GM21390 (cell line): ENCODE results near the gene ICAM1.

Experiments used
- ATAC-seq: cut with Tn5 transposase; IDR thresholded peaks from one replicate; pipeline ENCODE4 v1.9.1; 2021; ENCODE audit not compliant: unreplicated experiment

The ICAM1 gene

DNA sequence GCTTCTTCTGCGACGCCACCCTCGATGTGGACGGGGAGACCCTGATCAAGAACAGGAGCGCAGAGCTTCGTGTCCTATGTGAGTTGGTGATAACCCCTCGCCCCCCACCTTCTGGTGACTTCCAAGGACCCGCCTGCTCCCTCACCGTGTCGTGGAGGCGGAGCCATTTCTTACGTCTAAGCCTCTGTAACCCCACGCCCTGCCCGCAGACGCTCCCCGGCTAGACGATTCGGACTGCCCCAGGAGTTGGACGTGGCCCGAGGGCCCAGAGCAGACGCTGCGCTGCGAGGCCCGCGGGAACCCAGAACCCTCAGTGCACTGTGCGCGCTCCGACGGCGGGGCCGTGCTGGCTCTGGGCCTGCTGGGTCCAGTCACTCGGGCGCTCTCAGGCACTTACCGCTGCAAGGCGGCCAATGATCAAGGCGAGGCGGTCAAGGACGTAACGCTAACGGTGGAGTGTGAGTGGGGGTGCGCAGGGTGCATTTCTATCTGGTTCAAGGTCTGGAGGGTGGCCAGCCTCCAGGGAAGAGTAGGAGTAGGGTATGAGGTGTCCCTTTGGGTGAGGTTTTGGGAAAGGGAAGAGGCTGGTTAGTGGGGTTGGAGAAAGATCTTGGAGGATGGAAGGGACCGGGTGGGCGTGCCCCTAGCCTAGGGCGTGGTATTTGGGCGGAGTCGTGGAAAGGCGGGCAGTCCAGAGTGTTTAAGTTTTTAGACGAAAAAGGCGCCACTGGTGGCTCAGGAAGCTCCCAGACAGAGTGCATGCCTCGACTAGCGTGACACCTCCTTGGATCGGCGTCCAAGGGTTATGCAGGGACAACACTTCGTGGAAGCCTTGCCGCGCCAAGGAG is 22.1 kb downstream of the ICAM1 start:
- no peak for ATAC-seq

DNA sequence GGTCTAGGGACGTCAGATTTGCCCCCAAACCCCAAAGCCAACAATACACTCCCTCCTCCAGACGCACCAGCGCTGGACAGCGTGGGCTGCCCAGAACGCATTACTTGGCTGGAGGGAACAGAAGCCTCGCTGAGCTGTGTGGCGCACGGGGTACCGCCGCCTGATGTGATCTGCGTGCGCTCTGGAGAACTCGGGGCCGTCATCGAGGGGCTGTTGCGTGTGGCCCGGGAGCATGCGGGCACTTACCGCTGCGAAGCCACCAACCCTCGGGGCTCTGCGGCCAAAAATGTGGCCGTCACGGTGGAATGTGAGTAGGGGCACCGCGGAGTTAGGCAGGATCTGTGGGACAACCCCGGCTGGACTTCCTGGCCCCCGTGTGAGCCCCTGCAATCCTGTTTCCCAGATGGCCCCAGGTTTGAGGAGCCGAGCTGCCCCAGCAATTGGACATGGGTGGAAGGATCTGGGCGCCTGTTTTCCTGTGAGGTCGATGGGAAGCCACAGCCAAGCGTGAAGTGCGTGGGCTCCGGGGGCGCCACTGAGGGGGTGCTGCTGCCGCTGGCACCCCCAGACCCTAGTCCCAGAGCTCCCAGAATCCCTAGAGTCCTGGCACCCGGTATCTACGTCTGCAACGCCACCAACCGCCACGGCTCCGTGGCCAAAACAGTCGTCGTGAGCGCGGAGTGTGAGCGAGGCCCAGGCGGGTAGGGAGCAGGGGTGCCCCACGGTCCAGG is 22.9 kb downstream of the ICAM1 start:
- no peak for ATAC-seq

DNA sequence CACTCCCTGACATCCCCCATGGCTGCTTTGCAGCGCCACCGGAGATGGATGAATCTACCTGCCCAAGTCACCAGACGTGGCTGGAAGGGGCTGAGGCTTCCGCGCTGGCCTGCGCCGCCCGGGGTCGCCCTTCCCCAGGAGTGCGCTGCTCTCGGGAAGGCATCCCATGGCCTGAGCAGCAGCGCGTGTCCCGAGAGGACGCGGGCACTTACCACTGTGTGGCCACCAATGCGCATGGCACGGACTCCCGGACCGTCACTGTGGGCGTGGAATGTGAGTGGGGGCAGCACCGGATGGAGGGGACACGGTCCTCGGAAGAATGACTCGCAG is 23.4 kb downstream of the ICAM1 start:
- ATAC-seq = no peak

DNA sequence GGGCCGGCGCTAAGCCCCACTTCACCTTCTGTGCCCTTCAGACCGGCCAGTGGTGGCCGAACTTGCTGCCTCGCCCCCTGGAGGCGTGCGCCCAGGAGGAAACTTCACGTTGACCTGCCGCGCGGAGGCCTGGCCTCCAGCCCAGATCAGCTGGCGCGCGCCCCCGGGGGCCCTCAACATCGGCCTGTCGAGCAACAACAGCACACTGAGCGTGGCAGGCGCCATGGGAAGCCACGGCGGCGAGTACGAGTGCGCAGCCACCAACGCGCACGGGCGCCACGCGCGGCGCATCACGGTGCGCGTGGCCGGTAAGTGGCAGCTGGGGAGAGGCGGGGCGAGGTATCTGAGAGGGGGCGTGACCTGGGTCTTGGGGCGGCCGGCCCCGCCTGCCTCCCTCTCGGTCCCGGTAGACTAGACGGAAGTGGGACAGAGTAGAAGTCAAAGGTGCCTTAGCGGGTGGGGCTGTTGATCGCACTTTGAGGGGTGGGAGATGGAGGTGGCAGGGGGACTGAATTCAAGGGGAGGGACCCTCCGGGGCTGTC is 24.5 kb downstream of the ICAM1 start:
- no peak for ATAC-seq

DNA sequence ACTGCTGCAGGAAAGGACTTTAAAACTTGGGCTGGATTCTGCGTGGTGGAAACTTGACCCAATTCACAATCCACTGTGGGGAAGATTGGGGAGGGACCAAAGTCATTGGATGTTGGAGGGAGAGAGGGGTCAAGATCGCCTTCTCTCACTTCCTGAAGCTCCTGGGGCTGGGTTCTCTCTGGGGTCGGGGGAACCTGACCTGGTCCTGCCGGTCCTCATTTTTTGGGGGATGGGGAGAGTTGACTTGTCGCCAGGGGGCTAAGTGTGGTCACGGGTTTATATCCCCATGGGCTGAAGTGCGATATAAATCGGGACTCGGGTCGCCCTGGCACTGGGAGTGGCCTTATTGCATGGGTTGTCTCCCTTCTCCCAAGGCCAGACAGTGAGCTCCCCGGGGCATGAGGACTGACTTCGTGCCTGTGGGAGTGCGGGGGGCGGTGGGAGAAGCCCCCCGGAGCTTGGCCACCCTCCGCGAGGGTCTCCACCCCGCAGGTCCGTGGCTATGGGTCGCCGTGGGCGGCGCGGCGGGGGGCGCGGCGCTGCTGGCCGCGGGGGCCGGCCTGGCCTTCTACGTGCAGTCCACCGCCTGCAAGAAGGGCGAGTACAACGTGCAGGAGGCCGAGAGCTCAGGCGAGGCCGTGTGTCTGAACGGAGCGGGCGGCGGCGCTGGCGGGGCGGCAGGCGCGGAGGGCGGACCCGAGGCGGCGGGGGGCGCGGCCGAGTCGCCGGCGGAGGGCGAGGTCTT is 25.1 kb downstream of the ICAM1 start:
- ATAC-seq = no peak

DNA sequence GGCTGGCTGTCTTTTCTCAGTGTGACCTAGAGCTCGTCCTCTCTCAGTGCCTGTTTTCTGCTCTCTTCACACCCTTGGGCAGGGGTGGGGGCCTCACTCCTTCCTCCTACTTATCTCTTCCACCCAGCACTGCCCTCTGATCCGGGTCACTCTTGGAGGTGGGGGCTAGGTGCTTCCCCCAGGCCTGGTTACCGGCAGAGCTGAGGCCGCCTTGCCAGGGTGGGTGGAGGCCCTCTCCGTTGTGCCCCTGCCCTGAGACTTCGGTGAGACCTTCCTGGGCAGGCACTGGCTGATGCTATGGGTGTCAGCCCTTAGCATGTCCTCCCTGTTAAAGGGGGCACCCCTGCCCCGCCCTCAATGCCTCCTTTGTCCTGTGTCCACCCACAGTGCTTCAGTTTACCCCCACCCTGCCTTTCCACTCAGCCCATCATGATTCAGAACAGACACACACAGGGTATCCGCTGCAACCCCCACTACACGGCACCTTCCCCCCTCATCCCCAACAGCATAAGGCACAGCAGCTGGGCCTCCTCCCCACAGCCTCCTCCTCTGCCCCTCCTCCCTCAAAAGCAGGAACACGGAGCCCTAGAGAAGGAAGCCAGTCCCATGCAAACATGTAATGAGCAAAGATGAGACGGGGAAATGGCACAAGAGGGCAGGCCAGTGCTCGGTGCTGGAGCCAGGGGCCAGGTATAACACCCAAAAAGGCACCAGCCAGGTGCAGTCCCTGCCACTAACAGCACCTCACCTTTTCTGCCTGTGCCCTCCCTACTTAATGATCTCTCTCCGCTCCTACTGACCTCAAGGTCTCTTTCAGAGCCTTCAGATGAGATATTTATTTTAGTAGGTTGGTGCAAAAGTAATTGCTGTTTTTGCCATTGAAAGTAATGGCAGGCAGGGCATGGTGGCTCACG is 28.9 kb downstream of the ICAM1 start:
- no peak for ATAC-seq

DNA sequence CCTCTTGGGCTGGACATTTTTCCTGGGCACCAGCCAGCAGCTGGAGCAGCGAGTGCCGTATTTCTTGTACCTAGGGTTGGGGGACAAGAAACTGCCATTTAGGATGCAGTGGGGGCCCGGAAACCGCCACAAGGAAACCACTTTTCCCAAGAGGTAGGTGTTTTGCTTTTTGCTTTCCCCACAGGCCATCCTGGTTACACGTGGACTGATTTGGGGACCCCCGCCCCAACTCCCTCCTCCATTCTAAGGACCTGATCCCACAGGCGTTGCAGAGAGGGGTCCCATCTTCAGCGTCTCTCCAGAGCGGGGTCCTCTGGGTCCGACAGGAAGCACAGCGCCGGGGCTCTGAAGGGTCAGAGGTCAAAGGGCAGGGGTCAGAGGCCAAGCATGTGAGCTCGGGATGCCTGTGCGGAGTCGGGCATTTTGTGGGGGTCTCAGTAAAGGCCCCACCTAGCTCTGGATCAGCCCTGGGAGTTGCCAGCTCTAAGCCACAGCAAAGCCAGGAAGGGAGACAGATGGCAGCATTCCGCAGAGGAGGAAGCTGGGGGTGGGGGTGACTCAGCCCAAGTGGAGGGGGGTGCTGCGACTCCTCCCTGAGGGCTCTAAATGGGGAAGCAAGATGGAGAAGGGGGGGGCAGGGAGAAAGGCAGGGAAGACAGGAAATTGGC is 34.4 kb downstream of the ICAM1 start:
- no peak for ATAC-seq

DNA sequence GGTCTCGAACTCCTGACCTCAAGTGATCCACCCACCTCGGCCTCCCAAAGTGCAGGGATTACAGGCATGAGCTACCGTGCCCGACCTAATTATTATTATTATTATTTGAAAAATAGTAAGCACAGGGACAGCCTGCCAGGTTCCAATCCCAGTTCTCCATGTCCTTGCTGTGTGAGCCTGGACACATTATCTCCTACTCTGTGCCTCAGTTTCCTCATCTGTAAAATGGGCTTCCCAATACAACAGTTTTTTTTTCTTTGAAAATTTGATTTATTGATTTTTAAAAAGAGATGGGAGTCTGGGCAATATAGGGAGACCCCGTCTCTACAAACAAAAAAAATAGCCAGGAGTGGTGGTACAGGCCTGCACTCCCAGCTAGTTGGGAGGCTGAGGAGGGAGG is 35.4 kb downstream of the ICAM1 start:
- ATAC-seq = no peak

DNA sequence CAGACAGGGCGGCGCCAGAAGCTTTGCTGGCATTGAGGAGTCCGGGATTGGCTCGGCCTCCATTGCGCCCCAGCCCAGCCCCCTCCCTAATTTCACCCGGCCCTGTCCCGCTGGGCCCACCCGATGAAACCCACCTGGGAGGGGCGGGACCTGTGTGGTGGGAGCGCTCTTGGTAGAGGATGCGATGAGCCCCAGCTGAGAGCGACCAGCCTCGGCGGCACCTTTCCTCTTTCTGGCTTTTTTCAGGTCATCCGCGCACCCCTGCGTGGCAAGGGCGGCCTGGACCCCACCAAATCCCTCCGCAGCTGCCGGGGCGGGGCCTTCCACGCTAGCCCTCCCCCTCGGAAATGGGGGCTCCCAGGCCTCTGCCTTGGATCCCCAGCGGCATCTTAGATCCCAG is 38.5 kb downstream of the ICAM1 start, which contains the start of gene ZGLP1:
TSS of gene ZGLP1 (minus strand) at position 393 of the 400 bp plus-strand sequence.
- no peak for ATAC-seq

DNA sequence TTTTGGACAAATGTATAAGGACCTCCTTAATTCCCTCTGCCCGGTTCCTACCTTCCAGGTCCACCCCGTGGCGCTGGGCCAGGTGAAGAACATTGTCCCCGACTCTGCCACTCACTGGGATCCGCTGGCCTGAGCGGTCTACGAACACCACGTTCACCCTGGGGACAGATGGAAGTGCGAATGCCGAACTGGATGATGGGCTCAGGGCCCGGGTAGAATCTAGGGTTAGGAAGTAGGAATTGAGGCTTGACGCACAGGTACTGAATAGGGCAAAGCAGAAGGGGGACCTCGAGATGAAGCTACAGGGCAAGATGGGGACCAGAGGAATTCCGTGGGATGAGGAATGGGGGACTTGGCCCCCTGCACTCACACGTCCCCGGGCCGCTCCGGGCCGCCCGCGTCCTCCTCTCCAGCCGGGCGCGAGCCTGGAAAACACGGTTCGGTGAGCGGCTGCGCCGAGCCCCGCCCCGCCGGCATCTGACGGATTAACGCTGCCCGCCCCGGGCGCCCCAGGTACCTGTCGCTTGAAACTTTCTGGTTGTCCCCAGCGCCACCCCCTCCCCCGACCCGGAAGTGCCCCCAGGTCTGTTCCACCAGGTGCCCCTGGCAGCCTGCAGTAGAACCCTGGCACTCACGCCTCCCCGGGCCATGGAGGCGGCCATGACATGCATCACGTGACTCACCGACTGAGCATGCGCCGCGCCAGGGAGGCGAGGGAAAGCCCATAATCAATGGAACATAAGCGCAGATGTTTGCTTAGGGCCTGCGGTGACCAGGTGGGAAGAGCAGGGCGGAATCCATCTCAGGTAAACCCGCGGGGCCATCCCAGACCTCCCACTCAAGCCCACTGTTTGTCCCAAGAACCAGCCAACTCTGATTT is 44.7 kb downstream of the ICAM1 start, which contains the start of gene FDX2:
TSS of gene FDX2 (minus strand) at position 681 of the 880 bp plus-strand sequence. CDS start at position 662, 19 bp downstream.
- peak; percentile 64 for ATAC-seq

DNA sequence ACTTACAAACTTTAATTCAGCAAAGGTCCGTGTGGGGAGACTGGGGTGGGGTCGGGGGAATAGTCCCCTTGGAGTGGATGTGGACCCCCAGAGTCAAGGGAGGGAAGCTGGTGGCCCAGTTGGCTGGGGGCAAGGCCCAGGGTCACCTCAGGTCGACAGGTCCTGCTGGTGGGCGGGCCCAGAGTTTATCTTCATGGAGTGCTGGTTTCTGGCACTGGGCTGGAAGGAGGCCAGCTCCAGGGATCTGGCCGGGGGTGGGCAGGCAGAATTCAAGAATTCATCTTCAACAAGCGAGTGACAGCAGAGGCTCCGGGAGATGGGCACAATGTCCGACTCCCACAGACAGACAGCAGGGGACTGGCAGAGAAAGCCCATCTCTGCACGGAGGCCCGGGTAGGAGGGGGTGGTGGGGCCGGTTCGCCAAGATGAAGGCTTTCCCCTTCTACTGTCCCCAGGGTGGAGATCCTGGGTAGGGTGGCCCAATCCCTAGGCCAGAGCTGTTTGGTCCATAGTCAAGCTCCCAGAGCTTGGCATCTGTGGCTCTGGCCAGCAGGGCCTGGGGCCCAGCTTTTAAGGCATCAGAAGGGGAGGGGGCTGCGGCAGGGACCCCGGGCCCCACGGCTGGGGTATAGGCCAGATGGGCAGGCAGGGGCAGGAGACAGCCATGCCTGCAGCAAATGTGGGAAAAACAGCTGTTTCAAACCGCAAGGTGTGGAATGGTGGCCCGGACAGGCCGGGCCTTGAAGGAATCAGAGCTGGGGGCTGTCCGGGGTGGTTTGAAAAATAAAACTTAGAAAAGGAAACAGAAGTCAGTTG is 45.5 kb downstream of the ICAM1 start:
- ATAC-seq = no peak

DNA sequence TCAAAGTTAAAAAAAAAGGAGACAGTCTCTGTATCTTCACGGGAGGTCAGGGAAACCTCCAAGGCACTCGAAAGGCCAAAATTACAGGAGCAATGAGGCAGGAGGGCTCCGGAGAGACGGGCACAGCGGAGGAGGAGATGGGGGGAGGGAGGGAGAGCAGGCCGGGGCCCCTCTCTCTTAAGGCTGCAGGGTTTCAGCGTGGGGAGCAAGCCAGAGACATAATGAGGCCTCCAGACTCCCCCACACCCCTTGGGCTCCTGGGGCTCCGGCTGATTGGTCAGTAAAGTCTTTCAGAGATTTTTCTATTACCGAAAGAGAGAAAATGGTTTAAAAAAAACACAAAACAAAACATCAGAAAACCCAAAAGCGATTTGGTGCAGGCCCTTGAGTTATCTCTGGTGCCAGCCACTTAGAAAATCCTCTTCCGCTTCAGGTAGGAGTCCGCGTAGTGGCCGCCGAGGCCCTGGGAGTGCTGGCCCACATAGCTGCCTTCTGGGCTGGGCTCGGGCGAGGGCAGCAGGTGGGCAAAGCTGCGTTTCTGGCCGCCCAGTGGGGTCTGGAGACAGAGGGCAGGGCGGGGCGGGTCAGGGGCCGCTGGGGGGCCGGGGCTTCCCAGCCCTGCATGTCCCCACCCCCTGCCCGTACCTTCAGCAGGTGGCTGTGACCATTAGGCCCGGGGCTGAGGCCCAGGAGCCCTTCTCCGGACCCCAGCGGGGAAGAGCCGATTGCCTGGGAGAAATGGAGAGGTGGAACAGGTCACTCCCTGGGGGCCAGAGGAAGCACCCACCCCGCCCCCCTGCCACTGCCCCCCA is 46.3 kb downstream of the ICAM1 start:
- no peak for ATAC-seq

DNA sequence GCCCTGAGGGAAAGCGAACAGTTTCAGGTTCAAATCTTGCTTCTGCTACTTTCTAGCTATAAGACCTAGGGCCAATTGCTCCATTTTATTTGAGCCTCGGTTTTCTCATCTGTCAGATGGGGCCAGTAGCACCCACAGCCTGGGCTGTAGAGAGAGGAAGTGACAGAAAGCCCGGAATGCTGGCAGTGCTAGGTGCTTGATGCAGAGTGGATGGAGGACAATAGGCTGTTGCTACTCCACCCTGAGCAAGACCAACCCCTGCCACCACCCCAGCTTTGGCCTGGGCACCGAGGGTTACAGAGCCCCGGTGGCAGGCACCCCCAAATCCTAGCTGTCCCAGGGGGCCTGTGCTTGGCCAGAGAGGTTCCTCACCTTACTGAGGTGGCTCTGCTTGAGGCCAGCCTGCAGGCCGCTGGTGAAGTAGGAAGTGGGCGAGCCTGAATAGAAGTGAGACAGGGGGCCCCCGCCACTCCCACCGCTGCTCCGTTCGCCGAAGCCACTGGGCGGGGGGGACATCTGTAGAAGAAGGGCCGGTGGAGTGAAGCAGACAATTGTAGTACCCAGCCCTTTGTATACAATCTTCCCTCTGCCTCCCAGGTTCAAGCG is 47.0 kb downstream of the ICAM1 start:
- ATAC-seq = no peak

DNA sequence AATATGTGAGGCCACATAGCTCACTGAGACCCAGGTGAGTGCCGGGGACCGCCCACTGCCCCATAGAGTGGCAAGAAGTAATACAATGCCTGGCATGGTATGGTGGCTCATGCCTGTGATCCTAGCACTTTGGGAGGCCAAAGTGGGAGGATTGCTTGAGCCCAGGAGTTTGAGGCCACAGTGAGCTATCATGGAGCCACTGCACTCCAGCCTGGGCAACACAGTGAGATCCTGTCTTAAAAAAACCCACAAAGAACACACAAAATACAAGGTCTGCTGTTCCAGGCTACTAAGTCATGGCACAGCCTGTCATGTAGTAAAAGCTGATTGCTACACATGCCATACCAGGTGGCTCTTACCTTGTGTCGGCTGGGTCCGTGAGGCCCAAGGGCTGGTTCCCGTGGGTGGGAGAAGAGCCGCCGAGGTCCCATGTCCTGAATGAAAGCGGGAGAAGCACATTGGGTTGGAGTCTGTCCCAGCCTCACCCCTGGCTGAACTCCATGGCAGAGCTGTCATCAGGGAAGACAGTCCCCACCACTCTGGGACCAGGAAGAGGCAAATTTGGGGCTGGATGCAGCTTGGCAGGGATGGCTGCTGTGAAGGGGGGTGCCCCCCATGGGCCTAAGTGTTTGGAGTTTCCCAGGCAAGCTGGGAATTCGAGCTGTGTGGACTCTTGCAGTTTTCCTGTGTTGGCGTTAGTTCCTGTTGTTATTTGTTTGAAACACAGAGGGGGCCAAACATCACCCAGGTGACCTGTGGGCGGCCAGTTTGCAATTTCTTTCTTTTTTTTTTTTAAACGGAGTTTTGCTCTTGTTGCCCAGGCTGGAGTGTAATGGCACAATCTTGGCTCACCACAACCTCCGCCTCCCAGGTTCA is 48.1 kb downstream of the ICAM1 start:
- ATAC-seq = no peak

DNA sequence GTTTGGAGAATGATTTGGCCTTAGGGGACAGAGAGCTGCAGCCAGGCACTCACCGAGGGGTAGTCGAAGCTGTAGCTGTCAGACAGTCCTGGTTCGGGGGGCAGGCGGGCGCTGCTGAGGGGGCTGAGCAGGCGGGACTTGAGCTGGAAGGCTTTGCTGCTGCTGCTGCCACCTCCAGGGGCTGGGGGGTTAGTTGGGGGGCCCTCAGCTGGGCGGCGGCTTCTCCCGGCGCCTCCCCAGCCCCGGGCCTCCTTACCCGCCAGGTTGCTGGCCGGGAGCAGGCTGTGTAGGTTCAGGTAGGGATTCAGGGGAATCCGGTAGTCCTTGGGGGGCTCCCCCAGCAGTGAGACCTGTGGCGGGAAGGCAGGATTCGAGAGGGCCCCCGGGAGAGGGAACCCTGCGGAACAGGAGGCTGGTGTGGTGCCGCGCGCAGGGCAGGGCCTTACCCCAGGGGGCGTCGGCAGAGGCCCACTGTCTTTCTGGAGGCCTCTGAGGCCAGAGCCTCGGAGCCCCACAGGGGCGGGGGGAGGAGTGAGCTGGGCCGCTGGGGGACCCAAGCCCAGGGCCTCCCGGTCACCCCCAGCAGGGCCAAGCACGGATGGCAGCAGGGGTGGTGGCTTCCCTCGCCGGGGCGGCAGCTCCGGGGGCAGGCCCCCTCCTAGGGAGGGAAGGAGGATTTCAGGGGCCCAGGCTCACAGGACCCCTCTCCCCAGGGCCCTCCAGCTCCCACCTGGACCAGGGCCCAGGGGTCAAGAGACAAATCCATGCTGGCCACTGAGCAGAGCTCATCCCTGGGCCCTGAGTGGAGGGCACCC is 49.9 kb downstream of the ICAM1 start:
- ATAC-seq = no peak
